HL-60 (cell line): ENCODE data around the gene WDR27.

ENCODE experiments used
- DNase-seq, 2 experiments: peaks; one replicate each; pipeline ENCODE4 v3.0.0-alpha.2; 2010 to 2020; ENCODE audit warnings: low read depth in 1 of 2, low spot score in 1 of 2
- H3K27ac ChIP-seq: fragments of 250-450 bp; sonication (Bioruptor Pico); replicated peaks from 2 replicates; pipeline ENCODE4 v1.5.1; 2020; ENCODE audit warnings: mild to moderate bottlenecking, moderate library complexity
- H3K27me3 ChIP-seq: fragments of 250-450 bp; sonication (Bioruptor Pico); 2 replicates; pipeline ENCODE4 v1.5.1; 2021; ENCODE audit warnings: mild to moderate bottlenecking, moderate library complexity; ENCODE audit not compliant: insufficient read depth, poor library complexity, severe bottlenecking
- H3K4me3 ChIP-seq: replicated peaks from 2 replicates; pipeline ENCODE4 v1.5.1; 2011; ENCODE audit warnings: mild to moderate bottlenecking, control low read depth, low read length; ENCODE audit not compliant: insufficient read depth
- CTCF ChIP-seq: IDR thresholded peaks from one replicate; pipeline ENCODE4 v1.5.1; 2011; ENCODE audit warnings: low read length, control low read depth, inconsistent platforms; ENCODE audit not compliant: insufficient read depth
- GABPA ChIP-seq: IDR thresholded peaks from 2 replicates; pipeline ENCODE4 v1.6.1; 2012; ENCODE audit warnings: low read depth
- POLR2AphosphoS5 ChIP-seq: IDR thresholded peaks from 2 replicates; pipeline ENCODE4 v1.6.1; 2012; ENCODE audit warnings: low read depth
- REST ChIP-seq: IDR thresholded peaks from 2 replicates; pipeline ENCODE4 v1.6.1; 2012; ENCODE audit warnings: low read depth; ENCODE audit not compliant: insufficient replicate concordance
- SPI1 ChIP-seq: IDR thresholded peaks from 2 replicates; pipeline ENCODE4 v1.6.1; 2012; ENCODE audit warnings: low read depth, mild to moderate bottlenecking, borderline replicate concordance

Gene WDR27

GRCh38 chr6:169639653-169640278 is 62.1 kb downstream of the WDR27 start:
- TF ChIP-seq REST, result no peak
- no peak for TF ChIP-seq POLR2AphosphoS5
- TF ChIP-seq CTCF, result no peak
- TF ChIP-seq SPI1, result no peak
- TF ChIP-seq GABPA, result no peak
- Histone ChIP-seq H3K27me3 (no peaks in the 10 kb centered on the region), H3K4me3 (no peak overlapping the region), H3K27ac (no peak overlapping the region)
- no peak for DNase-seq

GRCh38 chr6:169638915-169639314 is 62.9 kb downstream of the WDR27 start:
- DNase-seq, result no peak
- H3K4me3 ChIP-seq, result no peak overlapping the region
- TF ChIP-seq POLR2AphosphoS5, result no peak
- TF ChIP-seq SPI1, result no peak
- no peak for TF ChIP-seq GABPA
- no peak for TF ChIP-seq CTCF
- no peak for TF ChIP-seq REST

GRCh38 chr6:169638388-169638787 is 63.4 kb downstream of the WDR27 start:
- no peaks in the 10 kb centered on the region for H3K27me3 ChIP-seq
- TF ChIP-seq SPI1, result no peak
- no peak for TF ChIP-seq GABPA
- TF ChIP-seq CTCF, result no peak
- no peak for DNase-seq

More at GRCh38 chr6:169638915-169639314, 62.9 kb downstream of the WDR27 start:
- H3K27ac ChIP-seq, result no peak overlapping the region
- no peaks in the 10 kb centered on the region for H3K27me3 ChIP-seq

GRCh38 chr6:169635345-169635744 is 66.5 kb downstream of the WDR27 start:
- no peak overlapping the region for H3K4me3 ChIP-seq
- H3K27me3 ChIP-seq, result no peaks in the 10 kb centered on the region
- H3K27ac ChIP-seq, result no peak overlapping the region
- TF ChIP-seq CTCF (no peak), REST (no peak), GABPA (no peak), SPI1 (no peak), POLR2AphosphoS5 (no peak)
- no peak for DNase-seq

More at GRCh38 chr6:169638388-169638787, 63.4 kb downstream of the WDR27 start:
- no peak overlapping the region for H3K27ac ChIP-seq
- H3K4me3 ChIP-seq, result no peak overlapping the region
